HG02798 (cell line): Measurements from ENCODE around the gene ZGPAT.
"Not testable (repeated sequence)": the region's sequence is repeated elsewhere in the genome, so short reads cannot be mapped to it uniquely, and the experiment has no call there.

ENCODE experiments used
- ATAC-seq: cut with Tn5 transposase; IDR thresholded peaks from one replicate; pipeline ENCODE4 v1.9.1; 2021; ENCODE audit warnings: mild to moderate bottlenecking; ENCODE audit not compliant: unreplicated experiment, poor library complexity

Gene ZGPAT

GRCh38 chr20:63702036-63702665 is 5.7 kb upstream of the ZGPAT start:
- no peak for ATAC-seq

GRCh38 chr20:63702751-63703470 is 4.9 kb upstream of the ZGPAT start:
- ATAC-seq = no peak

- ATAC-seq = no peak
These were observed 4.3 kb upstream of the ZGPAT start for GRCh38 chr20:63703471-63703975.

GRCh38 chr20:63703976-63704748 is 3.7 kb upstream of the ZGPAT start:
- ATAC-seq = no peak

- no peak for ATAC-seq
These were observed 3.1 kb upstream of the ZGPAT start for GRCh38 chr20:63704749-63705117.

- no peak for ATAC-seq
These were observed 2.4 kb upstream of the ZGPAT start for GRCh38 chr20:63705232-63706026.

- no peak for ATAC-seq
These were observed 1.7 kb upstream of the ZGPAT start for GRCh38 chr20:63706027-63706695.

- peak; percentile 21 for ATAC-seq
These were observed 834 bp upstream of the ZGPAT start for GRCh38 chr20:63706852-63707557.

- ATAC-seq = no peak
These were observed 686 bp downstream of the ZGPAT start for GRCh38 chr20:63708301-63709148.

- no peak for ATAC-seq
These were observed 1.3 kb downstream of the ZGPAT start for GRCh38 chr20:63709149-63709527.

- ATAC-seq = no peak
These were observed 3.3 kb downstream of the ZGPAT start for GRCh38 chr20:63711085-63711645.

GRCh38 chr20:63712191-63712590 is 4.4 kb downstream of the ZGPAT start:
- no peak for ATAC-seq

- ATAC-seq = no peak
These were observed 7.0 kb downstream of the ZGPAT start for GRCh38 chr20:63714858-63715257.

GRCh38 chr20:63718996-63719395 is 11.2 kb downstream of the ZGPAT start:
- no peak for ATAC-seq

- not testable (repeated sequence) for ATAC-seq
These were observed 15.3 kb downstream of the ZGPAT start for GRCh38 chr20:63722967-63723622.

- not testable (repeated sequence) for ATAC-seq
These were observed 22.4 kb downstream of the ZGPAT start for GRCh38 chr20:63730189-63730733.

- ATAC-seq = no peak
These were observed 23.6 kb downstream of the ZGPAT start for GRCh38 chr20:63731410-63731809.
